Dedifferentiated amniotic fluid mesenchymal stem cell (primary cell): ENCODE data around the gene HAUS3.
"Not testable (repeated sequence)": the region's sequence is repeated elsewhere in the genome, so short reads cannot be mapped to it uniquely, and the experiment has no call there.

ENCODE experiments used
- DNase-seq: peaks from one replicate; pipeline ENCODE4 v3.0.0-alpha.2; 2016; ENCODE audit errors: extremely low spot score

The HAUS3 gene

GRCh38 chr4:2275546-2276251, 33.8 kb upstream of the HAUS3 start:
- no peak for DNase-seq

- DNase-seq: not testable (repeated sequence)
These were observed 33.1 kb upstream of the HAUS3 start for GRCh38 chr4:2275044-2275397.

- no peak for DNase-seq
These were observed 32.6 kb upstream of the HAUS3 start for GRCh38 chr4:2274320-2275043.

- DNase-seq: no peak
These were observed 31.9 kb upstream of the HAUS3 start for GRCh38 chr4:2273657-2274319.

- DNase-seq: no peak
These were observed 31.3 kb upstream of the HAUS3 start for GRCh38 chr4:2273221-2273620.

- DNase-seq: no peak
These were observed 30.9 kb upstream of the HAUS3 start for GRCh38 chr4:2272828-2273120.

- no peak for DNase-seq
These were observed 30.3 kb upstream of the HAUS3 start for GRCh38 chr4:2272026-2272827.

GRCh38 chr4:2271279-2272025, 29.5 kb upstream of the HAUS3 start:
- DNase-seq: no peak

- DNase-seq: no peak
These were observed 28.6 kb upstream of the HAUS3 start for GRCh38 chr4:2270341-2271165.

- DNase-seq: no peak
These were observed 27.8 kb upstream of the HAUS3 start for GRCh38 chr4:2269618-2270163.

- no peak for DNase-seq
These were observed 27.2 kb upstream of the HAUS3 start for GRCh38 chr4:2269206-2269531.

GRCh38 chr4:2268357-2269205, 26.7 kb upstream of the HAUS3 start:
- DNase-seq: no peak

GRCh38 chr4:2267841-2268240, 25.9 kb upstream of the HAUS3 start:
- no peak for DNase-seq

- no peak for DNase-seq
These were observed 25.4 kb upstream of the HAUS3 start for GRCh38 chr4:2267320-2267811.

- no peak for DNase-seq
These were observed 24.9 kb upstream of the HAUS3 start for GRCh38 chr4:2266821-2267220.

- DNase-seq: no peak
These were observed 24.3 kb upstream of the HAUS3 start for GRCh38 chr4:2266181-2266580.

GRCh38 chr4:2265113-2266110, 23.5 kb upstream of the HAUS3 start:
- DNase-seq: no peak

GRCh38 chr4:2264481-2265041, 22.6 kb upstream of the HAUS3 start:
- no peak for DNase-seq
